GM23248 (cell line): ENCODE data around the gene TTC8.

Experiments
- EZH2 ChIP-seq: fragments of 200-600 bp; sonication (generic); IDR thresholded peaks from 2 replicates; pipeline ENCODE4 v1.6.1; 2018; ENCODE audit warnings: antibody characterized with exemption, mild to moderate bottlenecking; ENCODE audit not compliant: insufficient read depth, poor library complexity, severe bottlenecking
- EZH2phosphoT487 ChIP-seq: fragments of 200-600 bp; sonication (generic); IDR thresholded peaks from 2 replicates; pipeline ENCODE4 v1.6.1; 2018; ENCODE audit warnings: antibody characterized with exemption, moderate library complexity, mild to moderate bottlenecking, low read depth; ENCODE audit not compliant: insufficient read depth

- TF ChIP-seq EZH2 = no peak
- no peak for TF ChIP-seq EZH2phosphoT487
Measured at GRCh38 chr14:88849716-88850115, 25.3 kb downstream of the TTC8 start.
